ENCODE data around the gene RGS3. TPM values are rescaled to one million over a fixed set of nuclear protein-coding genes. Genes with fewer than 3 reads are reported as not detected.

RGS3 gene
- total RNA-seq, 1 experiment from 2014 or later: 39.4 TPM

GRCh38 chr9:113568571-113569321 lies 105.2 kb downstream of the RGS3 start:
- Histone ChIP-seq H3K79me2 (ENCODE audit: insufficient read depth, low read length) (no peaks in the 10 kb centered on the region; the same call in 1 of the 2 replicates), H3K9me3 (ENCODE audit: control insufficient read depth in 1 of 2, insufficient read depth in 1 of 2, low read depth in 1 of 2, low read length in 2 of 2) (no peaks in the 10 kb centered on the region), H4K20me1 (ENCODE audit: insufficient read depth) (no peaks in the 10 kb centered on the region), H3K9ac (ENCODE audit: low read length) (no peak overlapping the region), H3K4me2 (ENCODE audit: low read length) (no peak overlapping the region), H3K9me2 (ENCODE audit: insufficient read depth) (no peaks in the 10 kb centered on the region), H2AFZ (ENCODE audit: low read depth, low read length, poor library complexity, severe bottlenecking) (no peak overlapping the region), H3K36me3 (ENCODE audit: control insufficient read depth in 1 of 2, insufficient read depth in 2 of 2, low read length in 2 of 2) (no peaks in the 10 kb centered on the region), H3K4me1 (ENCODE audit: control insufficient read depth in 1 of 2, insufficient read depth in 2 of 2, low read length in 2 of 2) (peaks cover 30 to 50% of the 10 kb centered on the region in 2 experiments), H3K27ac (ENCODE audit: low read depth, low read length) (no peak overlapping the region), H3K4me3 (replicated peaks in 1 of 2; ENCODE audit: low read depth in 1 of 2, low read length in 2 of 2) (no peak overlapping the region), H3K27me3 (ENCODE audit: insufficient read depth, low read length) (no peaks in the 10 kb centered on the region)
- ChIA-PET POLR2A (interaction anchor here (2.5 kb wide), 1 partner anchor 10 kb away, joined by 9 read pairs; no protein-coding TSS in a partner anchor), RAD21 (ENCODE audit: low non-redundant PET in 1 of 2, low total read pairs in 2 of 2, uncharacterized antibody in 2 of 2, unreplicated experiment in 2 of 2) (no interaction called here), CTCF (no interaction called here)
- TF ChIP-seq EZH2 (IDR thresholded peaks at IDR 0.05): no peak
- DNase-seq (ENCODE audit: low read depth, low spot score) (no peak), ATAC-seq (no peak)
- intact Hi-C loops (cut with micrococcal nuclease): no loop called here
- no TSS peak for BruUV-seq (replicated peaks)

- Histone ChIP-seq H4K20me1 (ENCODE audit: insufficient read depth) (no peaks in the 10 kb centered on the region), H3K4me3 (replicated peaks in 1 of 2; ENCODE audit: low read depth in 1 of 2, low read length in 2 of 2) (no peak overlapping the region), H3K79me2 (ENCODE audit: insufficient read depth, low read length) (no peaks in the 10 kb centered on the region; the same call in 1 of the 2 replicates), H2AFZ (ENCODE audit: low read depth, low read length, poor library complexity, severe bottlenecking) (no peak overlapping the region), H3K27me3 (ENCODE audit: insufficient read depth, low read length) (no peaks in the 10 kb centered on the region), H3K4me2 (ENCODE audit: low read length) (peak overlapping the region; percentile 38; the same call in 1 of the 2 replicates), H3K9ac (ENCODE audit: low read length) (no peak overlapping the region), H3K36me3 (ENCODE audit: control insufficient read depth in 1 of 2, insufficient read depth in 2 of 2, low read length in 2 of 2) (no peaks in the 10 kb centered on the region), H3K9me2 (ENCODE audit: insufficient read depth) (no peaks in the 10 kb centered on the region), H3K27ac (ENCODE audit: low read depth, low read length) (no peak overlapping the region), H3K4me1 (ENCODE audit: control insufficient read depth in 1 of 2, insufficient read depth in 2 of 2, low read length in 2 of 2) (peaks cover 26 to 44% of the 10 kb centered on the region in 2 experiments), H3K9me3 (ENCODE audit: control insufficient read depth in 1 of 2, insufficient read depth in 1 of 2, low read depth in 1 of 2, low read length in 2 of 2) (no peaks in the 10 kb centered on the region)
- ChIA-PET CTCF (no interaction called here), POLR2A (interaction anchor here (2.5 kb wide), 1 partner anchor 9 kb away, joined by 9 read pairs; no protein-coding TSS in a partner anchor), RAD21 (ENCODE audit: low non-redundant PET in 1 of 2, low total read pairs in 2 of 2, uncharacterized antibody in 2 of 2, unreplicated experiment in 2 of 2) (no interaction called here)
- no peak for DNase-seq (ENCODE audit: low read depth, low spot score)
- no peak for TF ChIP-seq SRF (IDR thresholded peaks at IDR 0.05; ENCODE audit: low read depth)
- no TSS peak for BruUV-seq (replicated peaks)
- no peak for ATAC-seq
- intact Hi-C loops (cut with micrococcal nuclease): no loop called here
Measured at GRCh38 chr9:113569472-113570060, 106.0 kb downstream of the RGS3 start.
